ENCODE measurements around the gene HSF2BP.

The HSF2BP gene

DNA sequence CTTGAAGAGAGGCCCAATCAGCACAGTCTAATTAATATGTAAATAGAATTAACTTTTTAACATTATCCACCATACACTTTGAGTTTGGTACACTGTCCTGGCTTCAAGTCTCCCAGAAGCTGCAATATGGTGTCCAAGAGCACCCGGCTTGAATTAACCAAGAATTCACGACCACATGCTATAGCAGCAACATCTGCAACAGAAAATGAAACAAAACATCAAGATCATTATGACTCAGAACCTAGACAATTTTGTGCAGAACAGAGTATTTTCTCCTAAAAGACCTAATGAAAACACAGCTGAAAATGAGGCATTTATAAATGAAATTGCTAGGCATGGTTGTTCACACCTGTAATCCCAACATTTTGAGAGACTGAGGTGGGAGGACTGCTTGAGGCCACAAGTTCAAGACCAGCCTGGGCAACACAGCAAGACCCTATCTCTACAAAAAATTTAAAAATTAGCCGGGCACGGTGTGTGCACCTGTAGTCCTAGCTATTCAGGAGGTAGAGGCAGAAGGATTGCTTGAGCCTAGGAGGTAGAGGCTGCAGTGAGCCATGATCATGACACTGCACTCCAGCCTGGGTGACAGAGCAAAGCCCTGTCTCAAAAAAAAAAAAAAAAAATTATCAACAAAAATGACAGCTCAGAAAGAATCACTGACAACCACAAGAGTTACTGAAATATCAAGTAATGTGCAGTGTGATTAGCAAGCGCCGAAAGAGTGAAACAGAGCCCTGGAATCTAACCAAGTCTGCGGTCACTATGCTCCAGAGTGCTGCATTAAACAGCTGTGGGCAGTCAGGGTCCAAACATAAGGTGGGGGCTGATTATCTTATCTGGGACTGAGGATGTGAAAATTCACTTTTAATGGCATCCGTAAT is 45.3 kb downstream of the HSF2BP start:
- Histone ChIP-seq H3K4me1 (ENCODE audit: control insufficient read depth in 1 of 2, insufficient read depth in 2 of 2, low read length in 2 of 2) (peaks cover 13% of the 10 kb centered on the region in 2 donors), H3K27ac (ENCODE audit: low read length) (no peak overlapping the region), H3K9me3 (ENCODE audit: control insufficient read depth in 1 of 2, low read length in 2 of 2) (no peaks in the 10 kb centered on the region), H3K36me3 (ENCODE audit: control insufficient read depth in 1 of 2, insufficient read depth in 2 of 2, low read length in 2 of 2) (no peaks in the 10 kb centered on the region), H3K27me3 (ENCODE audit: low read depth, low read length) (no peaks in the 10 kb centered on the region), H3K4me3 (ENCODE audit: low read depth in 1 of 2, low read length in 2 of 2) (no peak overlapping the region)

- H3K9me3 ChIP-seq (ENCODE audit: control insufficient read depth in 1 of 2, low read length in 2 of 2): no peaks in the 10 kb centered on the region
- H3K27me3 ChIP-seq (ENCODE audit: low read depth, low read length): no peaks in the 10 kb centered on the region
- H3K36me3 ChIP-seq (ENCODE audit: control insufficient read depth in 1 of 2, insufficient read depth in 2 of 2, low read length in 2 of 2): no peaks in the 10 kb centered on the region
- H3K27ac ChIP-seq (ENCODE audit: low read length): no peak overlapping the region
- H3K4me1 ChIP-seq (ENCODE audit: control insufficient read depth in 1 of 2, insufficient read depth in 2 of 2, low read length in 2 of 2): peaks cover 13% of the 10 kb centered on the region in 2 donors
- H3K4me3 ChIP-seq (ENCODE audit: low read depth in 1 of 2, low read length in 2 of 2): no peak overlapping the region
These were observed 47.5 kb downstream of the HSF2BP start for GRCh38 chr21:43611598-43612369.

DNA sequence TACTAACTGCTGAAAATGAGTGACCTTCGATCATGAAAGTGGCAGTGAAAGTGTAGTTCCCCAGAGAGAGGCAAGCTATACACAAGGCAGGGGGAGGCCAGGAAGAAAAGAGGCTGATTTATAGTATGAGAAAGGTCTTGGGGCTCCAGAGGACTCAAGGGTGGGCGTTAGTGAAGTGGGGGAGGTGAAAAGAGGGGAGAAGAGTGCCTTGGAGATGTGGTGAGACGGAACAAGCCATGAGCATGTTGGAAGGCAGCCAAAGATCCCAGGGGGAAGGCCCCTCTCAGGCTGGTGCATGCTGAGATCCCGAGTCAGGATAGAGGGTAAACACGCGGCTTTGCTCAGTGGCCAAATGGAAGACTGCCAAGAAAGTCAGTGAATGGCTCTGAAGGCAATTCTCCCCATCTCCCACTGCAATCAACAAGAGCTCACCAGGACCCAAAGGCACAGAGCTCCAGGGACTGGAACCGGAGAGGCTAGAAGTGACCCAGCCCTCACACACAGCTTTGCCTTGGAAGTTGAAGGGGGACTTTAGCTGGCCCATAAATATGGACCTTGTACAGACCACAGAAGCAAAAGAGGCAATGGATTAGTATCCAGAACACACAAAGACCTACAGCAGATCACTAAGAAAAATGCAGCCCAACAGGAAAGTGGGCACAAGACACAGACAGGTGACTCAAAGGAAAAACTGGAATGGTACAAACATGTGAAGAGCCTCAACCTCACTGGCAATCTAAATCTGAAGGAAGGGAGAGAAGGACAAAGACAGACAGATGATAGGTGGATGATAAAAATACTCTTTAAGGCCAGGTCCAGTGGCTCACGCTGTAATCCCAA is 49.6 kb downstream of the HSF2BP start:
- Histone ChIP-seq H3K27me3 (ENCODE audit: low read depth, low read length) (no peaks in the 10 kb centered on the region), H3K4me1 (ENCODE audit: control insufficient read depth in 1 of 2, insufficient read depth in 2 of 2, low read length in 2 of 2) (peaks cover 13% of the 10 kb centered on the region in 2 donors), H3K27ac (ENCODE audit: low read length) (no peak overlapping the region), H3K9me3 (ENCODE audit: control insufficient read depth in 1 of 2, low read length in 2 of 2) (no peaks in the 10 kb centered on the region), H3K4me3 (ENCODE audit: low read depth in 1 of 2, low read length in 2 of 2) (no peak overlapping the region), H3K36me3 (ENCODE audit: control insufficient read depth in 1 of 2, insufficient read depth in 2 of 2, low read length in 2 of 2) (no peaks in the 10 kb centered on the region)

DNA sequence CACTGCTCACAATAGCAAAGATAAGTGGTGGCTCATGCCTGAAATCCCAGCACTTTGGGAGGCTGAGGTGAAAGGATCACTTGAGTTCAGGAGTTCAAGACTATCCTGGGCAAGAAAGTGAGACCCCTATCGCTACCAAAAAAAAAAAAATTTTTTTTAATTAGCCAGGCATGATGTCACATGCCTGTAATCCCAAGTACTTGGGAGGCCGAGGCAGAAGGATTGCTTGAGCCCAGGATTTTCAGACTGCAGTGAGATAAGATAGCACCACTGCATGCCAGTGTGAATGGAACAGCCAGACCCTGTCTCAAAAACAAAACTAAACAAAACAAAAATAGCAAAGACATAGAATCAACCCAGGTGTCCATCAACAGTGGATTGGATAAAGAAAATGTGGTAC is 50.6 kb downstream of the HSF2BP start:
- H3K4me1 ChIP-seq (ENCODE audit: control insufficient read depth in 1 of 2, insufficient read depth in 2 of 2, low read length in 2 of 2): peaks cover 13% of the 10 kb centered on the region in 2 donors
- no peaks in the 10 kb centered on the region for H3K9me3 ChIP-seq (ENCODE audit: control insufficient read depth in 1 of 2, low read length in 2 of 2)
- no peaks in the 10 kb centered on the region for H3K36me3 ChIP-seq (ENCODE audit: control insufficient read depth in 1 of 2, insufficient read depth in 2 of 2, low read length in 2 of 2)
- no peak overlapping the region for H3K27ac ChIP-seq (ENCODE audit: low read length)
- no peaks in the 10 kb centered on the region for H3K27me3 ChIP-seq (ENCODE audit: low read depth, low read length)
- H3K4me3 ChIP-seq (ENCODE audit: low read depth in 1 of 2, low read length in 2 of 2): no peak overlapping the region

DNA sequence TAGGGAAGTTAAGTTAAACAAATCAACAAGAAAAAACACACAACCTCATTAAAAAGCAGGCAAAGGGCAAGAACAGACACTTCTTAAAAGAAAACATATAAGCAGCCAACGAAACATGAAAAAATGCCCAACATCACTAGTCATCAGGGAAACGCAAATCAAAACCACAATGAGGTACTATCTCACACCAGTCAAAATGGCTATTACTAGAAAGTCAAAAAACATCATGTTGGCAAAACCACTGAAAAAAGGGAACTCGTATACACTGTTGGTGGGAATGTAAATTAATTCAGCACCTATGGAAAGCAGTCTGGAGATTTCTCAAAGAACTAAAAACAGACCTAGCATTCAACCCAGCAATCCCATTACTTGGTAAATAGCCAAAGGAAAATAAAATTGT is 51.1 kb downstream of the HSF2BP start:
- H3K36me3 ChIP-seq (ENCODE audit: control insufficient read depth in 1 of 2, insufficient read depth in 2 of 2, low read length in 2 of 2): no peaks in the 10 kb centered on the region
- H3K9me3 ChIP-seq (ENCODE audit: control insufficient read depth in 1 of 2, low read length in 2 of 2): no peaks in the 10 kb centered on the region
- H3K27me3 ChIP-seq (ENCODE audit: low read depth, low read length): no peaks in the 10 kb centered on the region
- H3K27ac ChIP-seq (ENCODE audit: low read length): no peak overlapping the region
- peaks cover 13% of the 10 kb centered on the region in 2 donors for H3K4me1 ChIP-seq (ENCODE audit: control insufficient read depth in 1 of 2, insufficient read depth in 2 of 2, low read length in 2 of 2)
- H3K4me3 ChIP-seq (ENCODE audit: low read depth in 1 of 2, low read length in 2 of 2): no peak overlapping the region

DNA sequence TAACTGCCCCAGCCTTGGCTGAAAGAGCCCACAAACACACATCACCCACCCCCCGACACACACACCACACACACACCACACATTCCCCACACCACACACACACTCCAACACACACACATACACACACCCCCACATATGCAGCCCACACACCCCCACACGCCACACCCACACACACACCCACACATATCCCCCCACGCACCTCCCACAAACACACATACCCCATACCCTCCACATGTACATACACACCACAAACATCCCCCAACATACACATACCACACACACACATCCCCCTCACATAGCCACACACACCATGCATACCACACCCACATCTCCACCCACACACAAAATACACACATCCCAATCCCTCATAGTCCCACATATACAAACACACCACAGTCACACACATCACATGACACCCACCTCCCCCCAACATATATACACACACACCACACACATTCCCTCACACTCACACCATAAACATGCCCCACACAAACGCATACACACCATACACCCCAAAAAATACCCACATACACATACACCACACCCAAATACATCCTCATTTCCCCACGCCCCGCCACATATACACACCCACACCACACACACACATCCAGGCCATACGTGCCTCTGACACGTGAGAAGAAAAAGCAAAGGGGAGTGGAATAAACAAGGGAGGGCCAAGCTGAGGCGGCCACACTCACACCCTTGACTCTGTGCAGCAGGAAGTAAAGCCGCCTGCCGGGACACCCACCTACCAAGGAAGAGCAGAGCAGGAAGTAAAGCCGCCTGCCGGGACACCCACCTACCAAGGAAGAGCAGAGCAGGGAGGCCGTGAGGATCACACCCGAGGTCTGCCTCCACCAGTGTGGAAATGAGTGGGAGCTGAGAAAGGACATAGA is 53.7 kb downstream of the HSF2BP start:
- Histone ChIP-seq H3K27me3 (ENCODE audit: low read depth, low read length) (no peaks in the 10 kb centered on the region), H3K9me3 (ENCODE audit: control insufficient read depth in 1 of 2, low read length in 2 of 2) (no peaks in the 10 kb centered on the region), H3K4me1 (ENCODE audit: control insufficient read depth in 1 of 2, insufficient read depth in 2 of 2, low read length in 2 of 2) (peaks cover 7 to 9% of the 10 kb centered on the region in 2 donors), H3K27ac (ENCODE audit: low read length) (no peak overlapping the region), H3K4me3 (ENCODE audit: low read depth in 1 of 2, low read length in 2 of 2) (no peak overlapping the region), H3K36me3 (ENCODE audit: control insufficient read depth in 1 of 2, insufficient read depth in 2 of 2, low read length in 2 of 2) (no peaks in the 10 kb centered on the region)

- H3K27ac ChIP-seq (ENCODE audit: low read length): no peak overlapping the region
- no peaks in the 10 kb centered on the region for H3K9me3 ChIP-seq (ENCODE audit: control insufficient read depth in 1 of 2, low read length in 2 of 2)
- no peak overlapping the region for H3K4me3 ChIP-seq (ENCODE audit: low read depth in 1 of 2, low read length in 2 of 2)
- peaks cover 4% of the 10 kb centered on the region in 2 donors for H3K4me1 ChIP-seq (ENCODE audit: control insufficient read depth in 1 of 2, insufficient read depth in 2 of 2, low read length in 2 of 2)
- no peaks in the 10 kb centered on the region for H3K36me3 ChIP-seq (ENCODE audit: control insufficient read depth in 1 of 2, insufficient read depth in 2 of 2, low read length in 2 of 2)
- no peaks in the 10 kb centered on the region for H3K27me3 ChIP-seq (ENCODE audit: low read depth, low read length)
These were observed 54.6 kb downstream of the HSF2BP start for GRCh38 chr21:43604505-43605204.

DNA sequence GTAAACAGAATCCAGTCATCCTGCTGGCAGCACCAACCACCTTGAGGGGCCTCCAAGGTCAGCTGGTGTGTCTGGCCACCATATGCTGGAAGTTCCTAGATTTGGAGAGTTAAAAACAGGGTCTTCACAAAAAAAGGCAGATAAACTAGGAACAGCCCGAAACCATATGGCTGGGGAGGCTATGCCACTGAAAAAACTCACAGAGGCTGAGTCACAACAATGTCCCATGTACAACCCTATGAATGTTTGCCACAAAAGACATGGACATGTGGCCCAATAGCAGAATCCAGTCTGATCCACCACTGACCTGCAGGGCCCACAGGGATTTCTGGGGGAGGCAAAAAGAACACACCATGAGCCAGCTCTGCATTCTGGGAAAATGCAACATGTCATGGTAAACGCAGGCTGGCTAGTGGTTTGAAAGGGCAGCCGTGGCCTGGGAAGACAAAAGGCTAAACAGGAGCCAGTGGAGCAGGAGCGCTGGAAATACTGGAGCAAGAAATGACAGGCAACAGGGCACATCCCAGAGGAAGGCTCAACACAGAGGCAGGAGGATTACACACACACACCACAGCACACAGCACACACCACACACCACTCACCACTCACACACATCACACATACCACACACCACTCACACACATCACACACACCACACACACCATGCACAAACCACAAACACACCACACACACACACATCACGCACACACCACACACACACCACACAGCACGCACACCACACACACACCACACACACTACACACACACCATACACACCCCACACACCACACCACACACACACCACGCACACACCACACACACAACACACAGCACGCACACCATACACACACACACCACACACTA is 55.4 kb downstream of the HSF2BP start:
- Histone ChIP-seq H3K9me3 (ENCODE audit: control insufficient read depth in 1 of 2, low read length in 2 of 2) (no peaks in the 10 kb centered on the region), H3K4me1 (ENCODE audit: control insufficient read depth in 1 of 2, insufficient read depth in 2 of 2, low read length in 2 of 2) (no peaks in the 10 kb centered on the region), H3K4me3 (ENCODE audit: low read depth in 1 of 2, low read length in 2 of 2) (no peak overlapping the region), H3K27ac (ENCODE audit: low read length) (peak overlapping the region; percentile 20), H3K27me3 (ENCODE audit: low read depth, low read length) (no peaks in the 10 kb centered on the region), H3K36me3 (ENCODE audit: control insufficient read depth in 1 of 2, insufficient read depth in 2 of 2, low read length in 2 of 2) (no peaks in the 10 kb centered on the region)

DNA sequence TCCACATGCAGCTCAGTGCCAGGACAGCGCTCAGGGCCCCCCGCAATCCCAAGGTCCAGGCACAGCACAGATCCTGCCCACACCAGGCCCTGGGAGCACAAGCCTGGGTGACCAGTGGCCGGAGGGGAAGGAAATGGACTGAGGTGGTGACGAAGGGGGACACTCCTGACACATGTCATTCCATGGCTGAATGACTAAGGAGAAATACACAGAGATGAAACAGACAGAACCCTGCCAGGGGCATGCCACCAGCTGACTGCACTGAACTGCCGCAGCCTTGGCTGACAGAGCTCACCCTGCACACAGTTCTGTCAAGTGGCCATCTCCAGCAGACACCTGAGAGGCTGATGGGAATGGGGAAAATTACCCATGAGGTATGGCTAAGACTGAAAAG is 56.1 kb downstream of the HSF2BP start:
- Histone ChIP-seq H3K27ac (ENCODE audit: low read length) (peak overlapping the region; percentile 20), H3K9me3 (ENCODE audit: control insufficient read depth in 1 of 2, low read length in 2 of 2) (no peaks in the 10 kb centered on the region), H3K4me1 (ENCODE audit: control insufficient read depth in 1 of 2, insufficient read depth in 2 of 2, low read length in 2 of 2) (no peaks in the 10 kb centered on the region), H3K27me3 (ENCODE audit: low read depth, low read length) (no peaks in the 10 kb centered on the region), H3K36me3 (ENCODE audit: control insufficient read depth in 1 of 2, insufficient read depth in 2 of 2, low read length in 2 of 2) (no peaks in the 10 kb centered on the region), H3K4me3 (ENCODE audit: low read depth in 1 of 2, low read length in 2 of 2) (no peak overlapping the region)
